ENCODE measurements around the gene RHO.
"Not testable (repeated sequence)": the region's sequence is repeated elsewhere in the genome, so short reads cannot be mapped to it uniquely, and the experiment has no call there.

Gene RHO

GRCh38 chr3:129512595-129512994 is 15.8 kb upstream of the RHO start:
- DNase-seq (ENCODE audit: low spot score) = no peak
- H3K27ac ChIP-seq = no peak overlapping the region
- CTCF ChIA-PET = interaction anchor here (0.7 kb wide), 1 partner anchor 486 kb away, joined by 5 read pairs; no protein-coding TSS in a partner anchor
- TF ChIP-seq, protein P1, sequence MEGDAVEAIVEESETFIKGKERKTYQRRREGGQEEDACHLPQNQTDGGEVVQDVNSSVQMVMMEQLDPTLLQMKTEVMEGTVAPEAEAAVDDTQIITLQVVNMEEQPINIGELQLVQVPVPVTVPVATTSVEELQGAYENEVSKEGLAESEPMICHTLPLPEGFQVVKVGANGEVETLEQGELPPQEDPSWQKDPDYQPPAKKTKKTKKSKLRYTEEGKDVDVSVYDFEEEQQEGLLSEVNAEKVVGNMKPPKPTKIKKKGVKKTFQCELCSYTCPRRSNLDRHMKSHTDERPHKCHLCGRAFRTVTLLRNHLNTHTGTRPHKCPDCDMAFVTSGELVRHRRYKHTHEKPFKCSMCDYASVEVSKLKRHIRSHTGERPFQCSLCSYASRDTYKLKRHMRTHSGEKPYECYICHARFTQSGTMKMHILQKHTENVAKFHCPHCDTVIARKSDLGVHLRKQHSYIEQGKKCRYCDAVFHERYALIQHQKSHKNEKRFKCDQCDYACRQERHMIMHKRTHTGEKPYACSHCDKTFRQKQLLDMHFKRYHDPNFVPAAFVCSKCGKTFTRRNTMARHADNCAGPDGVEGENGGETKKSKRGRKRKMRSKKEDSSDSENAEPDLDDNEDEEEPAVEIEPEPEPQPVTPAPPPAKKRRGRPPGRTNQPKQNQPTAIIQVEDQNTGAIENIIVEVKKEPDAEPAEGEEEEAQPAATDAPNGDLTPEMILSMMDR (conservative IDR thresholded peaks at IDR 0.05; ENCODE audit: low read depth) = no peak
- POLR2A ChIA-PET (ENCODE audit: low non-redundant PET) = no interaction called here

DNA sequence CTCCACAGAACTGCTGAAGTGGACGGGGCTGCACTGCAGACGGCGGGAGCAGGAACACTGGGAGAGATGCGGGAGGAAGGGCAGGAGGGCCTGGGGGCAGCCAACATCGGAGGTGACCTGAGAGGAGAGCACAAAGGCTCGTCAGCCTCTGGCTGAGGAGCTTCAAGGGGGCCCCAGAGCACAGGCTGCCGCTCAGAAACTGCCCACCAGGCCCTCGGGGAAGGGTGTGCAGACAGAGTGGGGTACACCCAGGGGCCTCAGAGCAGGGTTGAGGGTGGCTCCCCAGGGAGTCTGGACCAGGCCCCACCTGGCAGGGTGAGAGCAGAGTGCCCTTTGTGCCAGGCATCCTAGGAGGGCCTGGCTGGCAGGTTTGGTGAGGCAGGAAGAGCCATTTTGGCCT is 14.7 kb upstream of the RHO start:
- CTCF ChIA-PET = interaction anchor here (0.6 kb wide), 1 partner anchor 118 kb away, joined by 3 read pairs; no protein-coding TSS in a partner anchor
- TF ChIP-seq, protein P1 (conservative IDR thresholded peaks at IDR 0.05; ENCODE audit: low read depth) = no peak
- POLR2A ChIA-PET (ENCODE audit: low non-redundant PET) = no interaction called here
- DNase-seq (ENCODE audit: low spot score) = no peak
- no peak overlapping the region for H3K27ac ChIP-seq

GRCh38 chr3:129514110-129514509 is 14.3 kb upstream of the RHO start:
- H3K27ac ChIP-seq = no peak overlapping the region
- ChIA-PET POLR2A (ENCODE audit: low non-redundant PET) (no interaction called here), CTCF (no interaction called here)
- TF ChIP-seq, protein P1 (conservative IDR thresholded peaks at IDR 0.05; ENCODE audit: low read depth) = no peak
- DNase-seq (ENCODE audit: low spot score) = no peak

DNA sequence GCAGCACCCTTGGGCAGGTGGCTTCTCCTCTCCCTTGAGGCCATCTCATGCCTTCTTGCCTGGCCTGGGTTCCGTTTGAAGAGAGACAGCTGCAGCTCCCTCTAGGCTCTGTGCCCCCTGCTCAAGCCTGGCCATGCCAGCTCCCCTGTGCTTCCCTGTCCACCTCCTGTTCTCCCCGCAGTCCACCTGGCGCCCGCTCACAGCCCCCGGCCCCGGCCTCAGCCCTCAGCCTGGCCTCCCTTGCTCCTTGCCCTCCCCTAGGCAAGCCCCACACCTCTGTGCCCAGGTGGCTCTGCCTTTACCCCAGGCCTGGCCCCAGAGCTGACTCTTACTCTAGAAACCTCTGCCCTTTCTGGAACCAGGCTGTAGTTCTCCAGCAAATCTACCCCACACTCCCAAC is 13.9 kb upstream of the RHO start:
- POLR2A ChIA-PET (ENCODE audit: low non-redundant PET) = no interaction called here
- CTCF ChIA-PET = no interaction called here
- no peak for DNase-seq (ENCODE audit: low spot score)
- 0 out of 2 replicates have a peak overlapping the region, but pooled peaks have one; percentile 10 for H3K27ac ChIP-seq
- TF ChIP-seq, protein P1 (conservative IDR thresholded peaks at IDR 0.05; ENCODE audit: low read depth) = no peak

DNA sequence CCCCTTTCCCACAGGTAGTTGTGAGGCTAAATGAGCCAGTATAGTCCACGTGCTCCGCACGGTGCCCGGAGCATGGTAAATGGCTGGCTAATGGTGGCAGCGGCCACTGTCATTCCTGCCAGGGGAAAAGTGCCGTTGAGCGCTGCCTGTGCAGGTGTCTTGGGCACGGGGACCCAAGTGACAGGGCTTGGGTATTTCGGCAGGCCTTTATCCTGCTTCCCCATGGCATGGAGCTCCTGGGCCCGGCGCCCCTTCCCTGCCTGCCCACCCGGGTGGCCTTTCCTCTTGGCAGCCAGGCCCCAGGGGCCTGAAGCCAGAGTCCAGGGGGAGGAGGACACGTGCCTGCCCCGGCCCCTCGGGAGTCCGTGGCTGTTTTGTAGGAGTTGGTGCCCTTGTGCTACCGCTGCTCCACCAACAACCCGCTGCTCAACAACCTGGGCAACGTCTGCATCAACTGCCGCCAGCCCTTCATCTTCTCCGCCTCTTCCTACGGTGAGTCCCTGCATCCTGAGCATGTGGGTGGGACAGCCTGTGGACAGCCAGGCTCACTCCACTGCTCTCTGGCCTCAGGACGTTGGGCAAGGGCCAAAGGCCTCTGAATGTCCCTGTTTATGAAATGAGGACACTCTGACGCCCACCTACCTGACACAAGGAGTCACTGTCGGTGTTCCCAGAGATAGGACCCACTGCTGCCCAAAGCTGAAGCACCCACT is 13.2 kb upstream of the RHO start:
- 0 out of 2 replicates have a peak overlapping the region, but pooled peaks have one; percentile 10 for H3K27ac ChIP-seq
- CTCF ChIA-PET; DNase-seq (ENCODE audit: low spot score); POLR2A ChIA-PET (ENCODE audit: low non-redundant PET): not testable (repeated sequence)

GRCh38 chr3:129515821-129516432 is 12.5 kb upstream of the RHO start:
- POLR2A ChIA-PET (ENCODE audit: low non-redundant PET); H3K27ac ChIP-seq; CTCF ChIA-PET; DNase-seq (ENCODE audit: low spot score): not testable (repeated sequence)

- ChIA-PET CTCF (interaction anchor here (0.6 kb wide), 1 partner anchor 88 kb away, joined by 3 read pairs; no protein-coding TSS in a partner anchor), POLR2A (ENCODE audit: low non-redundant PET) (no interaction called here)
These were observed 10.9 kb upstream of the RHO start for GRCh38 chr3:129517516-129517915.

More at GRCh38 chr3:129517516-129517915, 10.9 kb upstream of the RHO start:
- H3K27ac ChIP-seq = no peak overlapping the region
- TF ChIP-seq, protein P1 (conservative IDR thresholded peaks at IDR 0.05; ENCODE audit: low read depth) = no peak
- no peak for DNase-seq (ENCODE audit: low spot score)

Data from RWPE1 (cell line).